Measurements from ENCODE around the gene PPM1A. TPM values are rescaled to one million over a fixed set of nuclear protein-coding genes. Genes with fewer than 3 reads are reported as not detected.

The PPM1A gene
- total RNA-seq, 1 donor, result 31.0 TPM

DNA sequence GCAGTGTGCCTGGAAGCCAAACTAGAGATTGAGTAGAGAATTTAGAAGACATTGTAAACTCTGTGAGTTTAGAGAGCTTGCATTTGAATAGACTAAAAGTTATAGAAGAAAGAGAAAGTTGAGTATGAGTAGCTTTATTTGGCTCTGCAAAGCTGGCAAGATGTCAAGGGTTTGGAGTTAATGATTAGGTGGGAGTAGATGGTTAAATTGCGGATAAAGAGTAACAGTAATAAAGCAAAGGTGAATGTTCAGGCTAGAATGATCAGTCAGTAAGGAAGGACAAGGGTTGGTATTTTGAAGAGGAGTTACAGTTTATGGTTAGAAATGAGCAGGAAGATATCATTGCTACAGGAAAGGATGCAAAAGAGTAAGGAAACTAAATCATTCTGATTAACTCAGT is 5.2 kb downstream of the PPM1A start:
- TF ChIP-seq, protein P1, sequence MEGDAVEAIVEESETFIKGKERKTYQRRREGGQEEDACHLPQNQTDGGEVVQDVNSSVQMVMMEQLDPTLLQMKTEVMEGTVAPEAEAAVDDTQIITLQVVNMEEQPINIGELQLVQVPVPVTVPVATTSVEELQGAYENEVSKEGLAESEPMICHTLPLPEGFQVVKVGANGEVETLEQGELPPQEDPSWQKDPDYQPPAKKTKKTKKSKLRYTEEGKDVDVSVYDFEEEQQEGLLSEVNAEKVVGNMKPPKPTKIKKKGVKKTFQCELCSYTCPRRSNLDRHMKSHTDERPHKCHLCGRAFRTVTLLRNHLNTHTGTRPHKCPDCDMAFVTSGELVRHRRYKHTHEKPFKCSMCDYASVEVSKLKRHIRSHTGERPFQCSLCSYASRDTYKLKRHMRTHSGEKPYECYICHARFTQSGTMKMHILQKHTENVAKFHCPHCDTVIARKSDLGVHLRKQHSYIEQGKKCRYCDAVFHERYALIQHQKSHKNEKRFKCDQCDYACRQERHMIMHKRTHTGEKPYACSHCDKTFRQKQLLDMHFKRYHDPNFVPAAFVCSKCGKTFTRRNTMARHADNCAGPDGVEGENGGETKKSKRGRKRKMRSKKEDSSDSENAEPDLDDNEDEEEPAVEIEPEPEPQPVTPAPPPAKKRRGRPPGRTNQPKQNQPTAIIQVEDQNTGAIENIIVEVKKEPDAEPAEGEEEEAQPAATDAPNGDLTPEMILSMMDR (IDR thresholded peaks at IDR 0.05; ENCODE audit: insufficient read depth, low read length), result no peak
- no peak for DNase-seq (ENCODE audit: low read depth)
- no peak overlapping the region for H3K4me3 ChIP-seq (ENCODE audit: low read depth, low read length)

DNA sequence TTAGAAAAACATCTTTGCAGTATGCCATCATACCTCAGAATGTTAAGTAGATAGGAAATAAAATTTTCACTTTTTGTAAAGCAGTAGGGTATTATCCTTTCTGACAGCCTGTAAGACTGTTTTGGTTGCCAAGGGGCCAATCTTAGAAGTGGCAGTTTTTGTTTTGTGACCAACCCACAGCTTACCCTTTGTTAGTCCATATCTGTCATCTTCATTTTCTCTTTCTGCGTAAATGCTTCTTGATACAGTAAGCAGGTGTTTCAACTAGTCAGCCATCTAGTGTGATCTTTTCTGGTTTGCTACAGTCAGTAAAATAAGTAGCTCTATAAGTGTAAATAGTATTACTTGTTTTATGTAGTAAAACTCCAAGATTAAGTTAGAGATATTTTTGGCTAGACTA is 8.8 kb downstream of the PPM1A start:
- no peak for DNase-seq (ENCODE audit: low read depth)
- H3K4me3 ChIP-seq (ENCODE audit: low read depth, low read length), result no peak overlapping the region
- TF ChIP-seq, protein P1 (IDR thresholded peaks at IDR 0.05; ENCODE audit: insufficient read depth, low read length), result no peak

DNA sequence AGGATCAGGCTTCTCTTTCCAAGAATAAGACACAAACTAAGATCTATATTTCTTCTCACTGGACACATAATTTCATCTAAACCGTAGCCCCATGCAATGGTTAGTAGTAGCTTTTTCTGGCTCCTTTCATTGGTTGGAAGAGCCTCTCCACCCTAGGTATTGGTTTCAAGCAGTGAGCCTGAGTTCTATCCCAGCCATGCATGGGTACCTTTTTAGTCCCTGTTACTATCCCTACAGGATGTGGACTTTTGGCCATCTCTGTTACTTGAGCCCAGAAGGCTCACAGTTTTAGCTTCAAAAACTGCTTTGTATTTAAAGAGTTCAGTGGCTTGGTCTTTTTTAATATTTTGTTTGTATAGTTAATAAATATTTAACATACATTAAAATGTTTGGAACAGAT is 16.1 kb downstream of the PPM1A start:
- H3K4me3 ChIP-seq (ENCODE audit: low read depth, low read length), result no peak overlapping the region
- TF ChIP-seq, protein P1 (IDR thresholded peaks at IDR 0.05; ENCODE audit: insufficient read depth, low read length), result no peak
- DNase-seq (ENCODE audit: low read depth), result no peak

DNA sequence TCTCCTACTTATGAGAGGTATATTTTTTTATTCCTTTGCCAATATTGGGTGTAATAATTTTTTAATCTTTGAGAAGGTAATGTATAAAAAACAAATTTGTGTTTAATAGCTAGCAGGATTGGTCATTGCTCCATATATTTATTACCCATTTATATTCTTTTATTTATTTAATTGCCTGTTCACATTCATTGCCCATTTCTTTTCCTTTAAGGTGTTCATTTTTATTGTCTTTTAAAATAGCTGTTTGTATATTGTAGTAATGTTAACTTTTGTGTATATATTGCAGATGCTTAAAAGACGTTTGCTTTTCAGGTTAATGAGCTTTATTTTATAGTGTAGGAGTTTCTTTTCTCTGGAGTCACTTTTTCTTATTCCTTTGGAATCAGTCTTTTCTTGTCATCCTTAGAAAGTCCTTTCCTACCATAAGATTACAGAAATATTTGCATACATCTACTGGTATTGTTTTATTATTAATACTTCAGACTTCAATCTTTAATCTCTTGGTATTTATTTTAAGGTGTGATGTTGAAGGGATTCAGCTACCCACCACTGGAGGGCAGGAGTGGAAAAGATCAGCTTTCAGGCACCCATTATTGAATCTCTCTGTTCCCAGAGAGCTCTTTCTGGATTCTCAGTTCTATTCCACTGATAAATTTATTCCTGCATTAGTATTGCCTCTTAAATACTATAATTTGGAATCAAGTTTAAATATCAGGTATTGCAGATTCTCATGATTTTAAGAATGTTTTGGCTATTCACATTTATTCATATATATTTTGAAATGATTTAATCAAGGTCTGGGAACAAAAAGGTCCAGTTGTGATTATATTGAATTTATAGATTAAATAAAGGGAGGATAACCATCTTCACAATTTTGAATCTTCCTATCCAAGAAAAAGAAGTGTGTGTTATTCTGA is 17.3 kb downstream of the PPM1A start:
- TF ChIP-seq, protein P1 (IDR thresholded peaks at IDR 0.05; ENCODE audit: insufficient read depth, low read length), result peak; percentile 27
- DNase-seq (ENCODE audit: low read depth), result no peak
- no peak overlapping the region for H3K4me3 ChIP-seq (ENCODE audit: low read depth, low read length)

DNA sequence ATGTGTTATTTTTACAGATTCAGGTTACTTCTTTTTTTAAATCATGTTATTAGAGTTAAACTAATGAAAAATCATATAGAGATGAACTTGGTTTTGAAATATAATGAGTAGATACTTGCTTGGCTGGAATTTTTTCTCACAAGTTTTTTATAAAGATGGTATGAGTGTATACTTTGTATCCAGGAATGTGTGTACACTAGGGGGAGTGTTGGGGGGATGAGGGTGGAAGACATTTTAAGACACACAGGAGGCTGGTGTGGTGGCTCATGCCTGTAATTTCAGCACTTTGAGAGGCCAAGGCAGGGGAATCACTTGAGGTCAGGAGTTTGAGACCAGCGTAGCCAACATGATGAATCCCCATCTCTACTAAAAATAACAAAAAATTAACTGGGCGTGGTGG is 23.2 kb downstream of the PPM1A start:
- no peak overlapping the region for H3K4me3 ChIP-seq (ENCODE audit: low read depth, low read length)
- no peak for DNase-seq (ENCODE audit: low read depth)
- TF ChIP-seq, protein P1 (IDR thresholded peaks at IDR 0.05; ENCODE audit: insufficient read depth, low read length), result no peak

DNA sequence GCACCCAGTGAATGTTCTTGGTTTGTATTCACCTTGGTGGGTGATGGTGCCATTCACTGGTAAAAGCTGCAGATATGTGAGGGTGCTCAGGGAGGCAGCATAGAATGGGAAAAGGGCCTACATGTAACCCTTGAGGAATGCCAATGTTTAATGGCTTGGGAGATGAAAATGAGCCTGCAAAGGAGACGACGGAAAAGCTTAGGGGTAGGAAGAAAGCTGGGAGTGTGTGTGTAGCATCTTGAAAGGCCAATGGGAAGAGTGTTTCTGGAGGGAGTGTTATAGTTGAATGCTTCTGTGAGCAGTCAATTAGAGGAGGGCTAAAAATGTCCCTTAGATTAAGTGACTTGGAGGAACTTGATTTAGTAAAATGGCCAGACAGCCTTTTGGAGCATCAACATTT is 24.9 kb downstream of the PPM1A start:
- H3K4me3 ChIP-seq (ENCODE audit: low read depth, low read length), result no peak overlapping the region
- TF ChIP-seq, protein P1 (IDR thresholded peaks at IDR 0.05; ENCODE audit: insufficient read depth, low read length), result no peak
- no peak for DNase-seq (ENCODE audit: low read depth)
